Fibroblast of villous mesenchyme (primary cell): Measurements from ENCODE around the gene PTPN3. TPM values are rescaled to one million over a fixed set of nuclear protein-coding genes. Genes with fewer than 3 reads are reported as not detected.

Experiments used
- DNase-seq: peaks from one replicate; pipeline ENCODE4 v3.0.0-alpha.2; 2010; ENCODE audit warnings: low read depth
- H3K4me3 ChIP-seq: 2 replicates; pipeline ENCODE4 v1.5.1; 2011; ENCODE audit warnings: low read depth, mild to moderate bottlenecking, low read length
- total RNA-seq: library from RNA; depleted of rRNA; stranded (reverse); fragments of >200 nt; gene quantifications from 2 replicates; pipeline ENCODE4 v1.2.3, GENCODE V29; 2012
- TF ChIP-seq, protein P1 (sequence below): IDR thresholded peaks from 2 replicates; pipeline ENCODE4 v1.5.1; 2012; ENCODE audit warnings: low read depth, mild to moderate bottlenecking, low read length; ENCODE audit not compliant: insufficient read depth

Gene PTPN3
- total RNA-seq, 1 donor: under 0.01 TPM

DNA sequence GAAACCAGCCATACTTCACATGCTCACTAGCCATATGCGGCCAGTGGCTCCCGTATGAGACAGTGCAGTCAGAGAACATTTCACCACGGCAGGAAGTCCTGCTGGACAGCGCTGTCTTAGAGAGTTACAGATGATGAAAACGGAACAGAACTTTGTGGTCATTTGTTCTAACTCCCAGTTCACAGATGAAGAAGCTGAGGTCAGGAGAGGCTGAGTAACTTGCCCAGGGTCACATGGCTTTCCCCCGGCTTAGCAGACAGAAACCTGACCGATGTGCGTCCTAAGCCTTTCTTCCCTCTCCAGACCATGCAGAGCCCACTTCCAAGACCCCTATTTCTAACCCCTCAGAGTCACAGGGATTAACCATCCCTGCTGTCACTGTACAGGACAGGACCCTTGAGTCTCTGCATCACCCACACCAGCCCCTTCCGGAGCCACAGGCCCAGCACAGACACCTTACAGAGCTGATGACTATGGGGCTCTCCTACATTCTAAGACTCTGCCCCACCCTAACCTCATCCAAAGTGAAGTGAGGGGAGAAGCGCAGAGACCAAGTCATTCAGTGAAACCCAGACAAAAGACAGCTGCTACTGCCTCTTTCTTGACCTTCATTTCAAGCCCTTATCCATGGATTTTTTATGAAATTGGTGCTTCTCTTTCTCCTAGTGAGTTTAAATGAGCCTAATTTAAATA, 86.9 kb downstream of the PTPN3 start:
- TF ChIP-seq, protein P1, sequence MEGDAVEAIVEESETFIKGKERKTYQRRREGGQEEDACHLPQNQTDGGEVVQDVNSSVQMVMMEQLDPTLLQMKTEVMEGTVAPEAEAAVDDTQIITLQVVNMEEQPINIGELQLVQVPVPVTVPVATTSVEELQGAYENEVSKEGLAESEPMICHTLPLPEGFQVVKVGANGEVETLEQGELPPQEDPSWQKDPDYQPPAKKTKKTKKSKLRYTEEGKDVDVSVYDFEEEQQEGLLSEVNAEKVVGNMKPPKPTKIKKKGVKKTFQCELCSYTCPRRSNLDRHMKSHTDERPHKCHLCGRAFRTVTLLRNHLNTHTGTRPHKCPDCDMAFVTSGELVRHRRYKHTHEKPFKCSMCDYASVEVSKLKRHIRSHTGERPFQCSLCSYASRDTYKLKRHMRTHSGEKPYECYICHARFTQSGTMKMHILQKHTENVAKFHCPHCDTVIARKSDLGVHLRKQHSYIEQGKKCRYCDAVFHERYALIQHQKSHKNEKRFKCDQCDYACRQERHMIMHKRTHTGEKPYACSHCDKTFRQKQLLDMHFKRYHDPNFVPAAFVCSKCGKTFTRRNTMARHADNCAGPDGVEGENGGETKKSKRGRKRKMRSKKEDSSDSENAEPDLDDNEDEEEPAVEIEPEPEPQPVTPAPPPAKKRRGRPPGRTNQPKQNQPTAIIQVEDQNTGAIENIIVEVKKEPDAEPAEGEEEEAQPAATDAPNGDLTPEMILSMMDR: no peak
- no peak overlapping the region for H3K4me3 ChIP-seq
- DNase-seq: no peak

DNA sequence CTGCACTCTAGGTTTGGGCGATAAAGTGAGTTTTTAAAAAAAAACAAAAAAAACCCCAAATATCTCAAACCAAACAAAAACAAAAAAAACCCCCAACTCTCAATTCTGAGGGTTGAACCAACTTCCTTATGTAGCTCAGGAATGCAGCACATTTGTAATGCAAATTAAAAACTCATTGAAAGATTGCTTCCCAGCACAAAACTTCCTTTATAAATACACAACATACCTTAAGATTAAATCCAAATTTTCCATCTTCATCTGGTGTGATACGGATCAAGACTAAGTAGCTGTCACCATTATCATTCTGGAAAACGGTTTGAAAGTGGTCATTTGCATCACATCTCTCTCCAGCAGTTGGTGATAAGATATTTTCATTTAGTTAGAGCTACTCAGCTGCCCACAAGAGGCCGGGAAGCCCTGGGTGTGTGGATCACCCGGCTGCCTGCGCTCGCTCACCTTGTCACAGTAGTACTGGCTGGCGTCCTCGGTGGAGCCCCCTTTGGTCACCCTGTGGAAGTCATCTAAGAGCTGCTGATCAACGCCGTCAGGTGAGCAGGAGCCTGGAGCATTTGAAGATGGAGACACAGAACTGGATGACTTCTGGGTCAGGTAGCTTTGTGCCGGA, 88.2 kb downstream of the PTPN3 start:
- TF ChIP-seq, protein P1: no peak
- no peak for DNase-seq
- no peak overlapping the region for H3K4me3 ChIP-seq

DNA sequence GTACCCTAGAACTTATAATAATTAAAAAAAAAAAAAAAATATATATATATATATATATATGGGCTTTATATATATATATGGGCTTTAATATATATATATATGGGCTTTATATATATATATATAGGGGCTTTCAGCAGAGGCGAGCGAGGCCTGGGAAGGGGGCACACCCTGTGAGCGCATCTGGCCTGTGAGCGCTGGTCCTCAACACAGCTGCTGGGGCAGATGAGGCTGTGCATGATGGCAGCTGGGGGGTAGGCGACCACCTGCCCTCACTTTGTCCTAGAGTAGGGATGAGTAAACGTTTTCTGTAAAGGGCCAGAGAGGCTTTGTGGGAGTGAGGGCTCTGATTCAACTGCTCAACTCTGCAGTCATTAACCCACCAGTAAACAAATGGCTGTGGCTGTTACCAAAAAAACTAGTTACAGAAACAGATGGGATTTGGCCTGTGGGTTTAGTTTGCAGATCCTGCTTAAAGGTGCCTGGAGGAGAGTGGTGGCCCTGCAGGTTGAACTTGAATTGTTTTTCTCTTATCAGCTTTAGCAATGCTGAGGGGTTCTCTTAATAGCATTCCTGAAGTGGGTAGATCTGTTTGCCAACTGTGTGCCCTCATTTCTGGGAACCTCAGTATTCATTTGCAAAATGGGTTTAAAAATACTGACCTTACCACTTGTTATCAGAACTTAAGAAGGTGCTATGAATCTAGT, 89.2 kb downstream of the PTPN3 start:
- TF ChIP-seq, protein P1: no peak
- DNase-seq: no peak
- H3K4me3 ChIP-seq: no peak overlapping the region

DNA sequence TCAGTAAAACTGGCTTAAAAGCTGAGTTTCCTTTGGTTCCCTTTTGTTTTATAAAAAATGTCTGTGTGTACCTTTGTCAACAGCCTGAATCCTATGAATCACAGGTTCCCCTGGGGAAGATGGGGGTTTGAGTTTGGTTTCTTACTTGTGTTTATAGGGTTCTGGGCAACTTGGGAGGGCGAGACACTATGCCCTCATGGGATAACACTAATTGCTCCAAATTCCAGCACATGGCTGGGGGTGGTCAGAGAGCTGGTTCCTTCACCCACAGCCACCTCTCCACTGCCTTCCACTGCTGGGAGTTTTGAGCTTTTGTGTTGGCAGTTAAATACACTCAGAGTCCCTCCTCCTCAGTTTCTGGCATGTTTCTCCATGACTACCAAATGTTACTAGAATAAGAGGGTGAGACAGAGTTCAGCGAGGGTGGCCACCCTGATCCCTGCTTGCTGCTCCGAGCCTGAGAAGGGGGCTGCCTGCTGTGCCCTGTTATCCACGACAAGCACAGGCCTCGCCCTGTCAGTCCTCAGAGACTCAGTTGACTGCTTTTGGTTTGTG, 94.3 kb downstream of the PTPN3 start:
- TF ChIP-seq, protein P1: no peak
- no peak overlapping the region for H3K4me3 ChIP-seq
- DNase-seq: no peak

DNA sequence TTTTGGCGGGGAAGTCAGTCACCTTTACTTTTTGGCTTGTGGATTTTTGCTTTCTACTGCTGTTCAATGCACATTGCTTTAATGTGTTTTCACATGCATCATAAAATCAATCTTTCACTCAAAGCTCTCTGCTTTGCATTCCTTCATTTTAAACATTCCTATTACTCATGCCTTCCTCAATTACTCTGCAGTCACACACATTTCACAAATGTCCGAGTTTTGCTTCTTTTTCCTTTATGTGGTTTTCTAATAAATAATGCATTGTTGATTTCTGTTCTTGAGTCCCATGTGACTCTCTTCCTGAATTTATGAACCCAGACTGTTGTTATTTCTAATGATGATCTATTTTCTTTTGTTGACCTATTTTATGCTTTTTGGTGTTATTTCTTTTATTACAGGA, 95.0 kb downstream of the PTPN3 start:
- TF ChIP-seq, protein P1: no peak
- no peak overlapping the region for H3K4me3 ChIP-seq
- no peak for DNase-seq

DNA sequence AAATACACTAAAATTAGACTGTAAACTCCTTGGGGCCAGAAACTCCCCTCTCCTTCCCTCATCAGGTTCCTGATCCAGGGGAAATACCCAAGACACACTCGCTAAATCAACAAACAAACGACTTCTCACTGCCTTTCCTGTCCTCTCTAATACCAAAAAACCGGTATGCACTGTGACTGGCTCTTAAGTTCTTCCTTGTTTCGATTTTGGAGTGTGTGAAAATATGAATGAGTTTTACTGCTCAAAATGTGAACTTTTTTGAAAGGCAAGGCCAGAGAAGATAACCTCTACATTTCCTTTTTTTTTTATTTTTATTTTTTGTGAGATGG, 96.2 kb downstream of the PTPN3 start:
- TF ChIP-seq, protein P1: no peak
- no peak overlapping the region for H3K4me3 ChIP-seq
- DNase-seq: no peak
